ENCODE measurements around the gene IFITM1.
A peak's percentile ranks its signal among the peaks of the same experiment; 100 is the strongest.

The IFITM1 gene

DNA sequence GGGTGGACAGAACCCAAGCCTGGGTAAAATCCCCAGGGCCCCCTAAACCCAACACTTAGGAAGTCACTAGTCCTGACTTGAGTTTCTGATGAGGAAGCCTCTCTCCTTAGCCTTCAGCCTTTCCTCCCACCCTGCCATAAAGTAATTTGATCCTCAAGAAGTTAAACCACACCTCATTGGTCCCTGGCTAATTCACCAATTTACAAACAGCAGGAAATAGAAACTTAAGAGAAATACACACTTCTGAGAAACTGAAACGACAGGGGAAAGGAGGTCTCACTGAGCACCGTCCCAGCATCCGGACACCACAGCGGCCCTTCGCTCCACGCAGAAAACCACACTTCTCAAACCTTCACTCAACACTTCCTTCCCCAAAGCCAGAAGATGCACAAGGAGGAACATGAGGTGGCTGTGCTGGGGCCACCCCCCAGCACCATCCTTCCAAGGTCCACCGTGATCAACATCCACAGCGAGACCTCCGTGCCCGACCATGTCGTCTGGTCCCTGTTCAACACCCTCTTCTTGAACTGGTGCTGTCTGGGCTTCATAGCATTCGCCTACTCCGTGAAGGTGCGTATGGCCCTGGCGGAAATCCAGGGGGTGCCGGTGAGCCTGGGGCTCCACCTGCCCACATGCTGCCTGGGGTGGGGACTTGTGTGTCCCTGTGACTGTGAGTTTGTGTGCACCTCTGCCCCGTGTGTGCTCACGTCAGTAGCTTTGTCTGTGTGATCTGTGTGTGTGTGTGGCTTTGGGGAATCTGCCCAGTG is at the start of gene IFITM1:
TSS of gene IFITM1 (plus strand) at position 254 of the 767 bp plus-strand sequence. CDS start at position 385, 131 bp downstream.
- no peak for DNase-seq

DNA sequence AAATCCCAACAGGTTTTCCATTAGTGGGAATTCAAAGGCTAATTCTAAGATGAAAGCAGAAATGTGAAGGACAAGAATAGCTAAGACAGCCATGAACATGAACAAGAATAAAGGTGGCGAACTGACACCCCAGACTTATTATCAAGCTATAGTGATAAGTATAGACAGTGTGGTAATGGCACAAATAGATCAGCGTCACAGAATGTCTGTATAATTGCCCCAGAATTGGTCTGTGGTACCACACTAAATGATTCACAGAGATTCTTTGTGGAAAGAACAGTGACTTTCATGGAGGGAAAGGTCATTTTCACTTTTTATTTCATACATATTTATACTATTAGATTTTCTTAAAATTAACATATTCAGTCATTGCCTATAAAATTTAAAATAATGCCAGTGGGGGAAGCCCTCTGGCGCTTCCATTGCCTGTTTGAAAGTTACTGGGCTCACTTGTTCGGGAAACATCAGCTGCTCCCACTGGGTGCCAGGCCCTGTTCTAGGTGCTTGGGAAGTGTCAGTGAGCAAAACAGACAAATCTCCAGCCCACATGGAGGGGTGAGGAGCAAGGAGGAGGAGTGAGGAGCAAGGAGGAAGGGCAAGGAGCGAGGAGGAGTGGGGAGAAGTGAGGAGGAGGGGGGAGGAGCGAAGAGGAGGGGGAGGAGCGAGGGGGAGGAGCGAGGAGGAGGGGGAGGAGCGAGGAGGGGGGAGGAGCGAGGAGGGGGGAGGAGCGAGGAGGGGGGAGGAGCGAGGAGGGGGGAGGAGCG is 47.0 kb upstream of the IFITM1 start:
- no peak for DNase-seq

DNA sequence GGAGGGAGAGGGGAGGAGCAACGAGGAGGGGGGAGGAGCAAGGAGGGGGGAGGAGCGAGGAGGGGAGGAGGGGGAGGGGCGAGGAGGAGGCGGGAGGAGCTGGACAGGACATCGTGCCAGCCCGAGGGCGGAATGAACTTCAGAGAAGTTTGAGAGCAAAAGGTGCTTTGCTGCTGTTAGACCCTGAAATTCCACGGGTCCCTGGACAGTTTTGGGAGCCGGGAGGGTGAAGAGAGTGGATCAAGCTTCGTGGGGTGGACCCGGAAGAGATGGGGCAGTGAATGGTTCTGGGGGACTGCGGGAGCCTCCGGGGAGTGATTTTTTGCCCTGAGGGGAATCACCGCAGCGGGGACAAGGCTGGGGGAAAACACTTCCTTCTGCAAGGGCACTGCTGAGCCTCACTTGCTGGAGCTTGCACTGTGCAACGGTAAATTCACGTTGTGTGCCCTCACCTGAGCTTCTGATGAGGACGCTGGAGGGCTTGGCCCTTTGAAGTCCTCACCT is 46.3 kb upstream of the IFITM1 start:
- DNase-seq, result no peak

DNA sequence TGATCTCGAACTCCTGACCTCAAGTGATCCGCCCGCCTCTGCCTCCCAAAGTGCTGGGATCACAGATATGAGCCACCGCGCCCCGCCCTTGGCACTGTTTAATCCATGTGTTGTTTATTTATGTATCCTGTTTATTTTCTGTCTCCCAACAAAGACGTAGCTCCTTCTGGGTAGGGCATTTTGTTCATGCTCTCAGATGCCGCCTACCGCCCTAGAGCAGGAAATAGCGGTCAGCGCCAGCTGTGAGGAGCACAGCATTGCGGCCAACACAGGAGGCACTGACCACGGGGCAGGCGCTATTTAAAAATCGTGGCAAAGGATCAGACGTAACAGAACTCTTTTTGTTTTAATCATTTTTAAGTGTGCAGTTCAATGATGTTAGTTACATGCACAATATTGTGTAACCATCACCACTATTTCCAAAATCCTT is 45.1 kb upstream of the IFITM1 start:
- DNase-seq, result peak; percentile 68

DNA sequence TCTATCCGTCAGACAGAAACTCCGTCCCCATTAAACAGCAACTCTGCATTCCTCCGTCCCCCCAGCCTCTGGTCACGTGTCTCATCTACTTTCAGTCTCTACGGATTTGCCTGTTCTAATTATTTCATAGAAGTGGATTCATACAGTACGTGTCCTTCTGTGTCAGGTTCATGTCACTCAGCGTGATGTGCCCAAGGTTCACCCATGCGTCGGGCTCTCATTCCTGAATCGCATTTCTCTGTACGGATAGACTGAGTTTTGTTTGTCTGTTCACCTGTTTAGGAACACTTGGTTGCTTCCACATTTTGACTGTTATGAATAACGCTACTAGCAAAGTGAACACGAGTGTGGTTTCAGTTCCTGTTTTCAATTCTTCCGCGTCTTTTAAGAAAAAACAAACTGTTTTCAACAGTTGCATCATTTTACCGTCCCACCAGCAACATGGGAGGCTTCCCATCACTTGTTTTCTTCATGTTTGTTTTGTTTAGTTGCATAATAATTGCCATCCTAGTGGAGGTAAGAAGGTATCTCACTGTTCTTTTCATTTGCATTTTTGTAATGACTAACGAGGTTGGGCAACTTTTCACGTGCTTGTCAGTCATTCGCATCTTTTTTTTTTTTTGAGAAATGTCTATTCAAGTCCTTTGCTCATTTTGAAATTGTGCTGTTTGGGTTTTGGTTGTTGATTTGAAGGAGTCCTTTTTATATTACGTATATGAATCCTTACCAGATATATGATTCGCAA is 44.5 kb upstream of the IFITM1 start:
- no peak for DNase-seq

DNA sequence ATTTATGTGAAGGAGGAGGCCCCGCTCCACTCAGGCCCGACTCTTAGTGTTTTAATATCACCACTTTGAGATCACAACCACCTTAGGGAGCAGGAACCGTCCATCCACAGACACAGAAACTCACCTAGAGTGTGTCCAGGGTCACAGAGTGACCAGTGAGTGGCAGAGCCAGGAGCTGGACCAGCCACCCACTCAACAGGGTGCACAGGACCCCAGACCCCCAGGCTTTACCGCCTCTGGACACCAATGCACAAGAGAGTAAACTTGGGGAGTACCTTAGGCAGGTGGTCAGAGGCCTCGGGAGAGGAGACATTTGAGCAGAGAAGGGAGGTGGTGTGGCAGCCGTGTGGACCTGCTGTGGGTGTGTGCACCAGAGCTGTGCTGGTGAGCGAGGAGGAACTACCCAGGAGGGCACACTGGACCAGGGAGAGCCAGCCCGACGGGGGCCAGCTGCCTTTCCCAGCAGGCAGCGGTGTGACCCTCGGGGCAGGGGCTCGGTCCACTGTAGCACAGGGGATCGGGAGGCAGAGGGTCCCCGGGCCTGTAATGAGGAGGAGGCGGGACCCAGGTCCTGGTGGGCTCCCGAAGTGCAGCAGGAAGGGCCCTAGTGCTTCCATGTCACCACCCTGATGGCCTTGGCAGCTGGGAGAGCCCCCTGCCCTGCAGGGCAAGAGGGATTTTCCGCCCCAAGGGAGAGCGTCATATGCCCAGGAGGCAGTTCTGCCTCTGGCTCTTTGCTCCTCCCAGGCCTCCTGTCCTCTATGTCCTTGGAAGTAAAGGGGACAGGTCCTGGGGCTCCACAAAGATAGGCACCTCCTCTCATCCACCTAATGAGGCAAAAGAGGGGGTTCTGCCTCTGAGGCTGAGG is 43.2 kb upstream of the IFITM1 start:
- no peak for DNase-seq

DNA sequence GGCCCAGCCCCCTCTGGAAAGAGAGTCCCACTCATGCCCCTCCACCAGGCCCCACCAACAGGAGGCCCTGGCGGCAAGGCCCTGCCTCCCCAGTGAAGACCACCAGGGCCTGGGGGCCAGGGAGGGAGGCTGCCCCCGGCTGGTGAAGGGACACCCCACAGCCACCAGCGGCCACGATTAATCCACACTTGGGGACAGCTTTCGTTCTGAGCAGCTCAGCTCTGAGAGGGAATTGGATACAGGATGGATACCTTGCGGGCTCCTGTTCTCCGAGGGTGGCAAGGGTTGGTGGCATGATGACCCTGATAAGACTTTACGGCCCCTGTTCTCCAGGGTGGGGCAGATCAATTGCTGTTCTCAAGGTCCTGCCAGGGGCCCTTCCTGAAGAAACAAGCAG is 42.5 kb upstream of the IFITM1 start:
- no peak for DNase-seq

DNA sequence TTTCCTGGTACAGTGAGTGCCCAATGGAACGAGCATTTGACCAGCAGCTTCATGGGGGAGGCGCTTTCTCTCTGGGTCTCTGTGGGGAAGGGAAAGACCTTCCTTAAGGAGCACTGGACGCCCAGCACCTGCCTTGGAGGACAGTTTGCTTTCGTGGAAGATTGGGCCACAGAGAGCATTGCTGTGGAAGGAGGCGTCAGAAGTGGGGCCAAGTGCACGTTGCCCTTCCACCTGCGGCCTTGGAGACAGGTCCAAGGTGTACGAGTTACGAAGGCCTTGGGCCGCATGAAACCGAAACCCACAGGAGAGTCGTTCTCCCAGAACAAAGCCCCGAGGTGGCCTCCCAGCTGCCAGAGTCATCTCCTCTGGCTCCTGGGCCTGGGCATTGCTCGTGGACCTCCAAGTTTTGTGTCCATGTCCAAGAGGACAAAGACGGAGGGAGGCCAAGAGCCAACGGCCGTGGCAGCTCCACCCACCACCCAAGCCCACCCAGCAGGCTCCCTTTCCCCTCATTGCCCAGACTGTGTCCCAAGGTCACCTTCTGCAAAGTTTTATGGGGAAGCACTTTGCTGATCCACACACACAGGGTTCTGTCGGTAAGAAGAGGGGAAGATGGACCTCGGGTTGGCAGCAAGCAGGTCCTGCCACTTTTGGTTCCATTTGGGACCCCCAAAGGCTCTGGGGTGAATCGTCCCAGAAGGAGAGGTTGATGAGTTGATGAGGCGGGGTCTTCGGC is 41.5 kb upstream of the IFITM1 start:
- DNase-seq, result no peak

DNA sequence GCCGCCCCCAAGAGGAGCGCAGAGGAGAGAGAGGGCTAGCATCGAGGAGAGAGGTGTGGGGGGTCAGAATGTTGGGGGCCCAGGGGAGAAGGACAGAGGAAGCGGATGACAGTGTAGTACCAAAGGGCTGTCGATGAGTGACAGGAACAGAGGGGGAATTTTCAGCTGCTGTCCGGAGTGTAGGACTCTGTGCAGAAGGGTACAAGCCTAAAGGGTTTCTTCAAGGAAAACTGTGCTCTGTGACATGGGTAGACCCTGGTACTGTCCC is 41.0 kb upstream of the IFITM1 start:
- DNase-seq, result no peak

DNA sequence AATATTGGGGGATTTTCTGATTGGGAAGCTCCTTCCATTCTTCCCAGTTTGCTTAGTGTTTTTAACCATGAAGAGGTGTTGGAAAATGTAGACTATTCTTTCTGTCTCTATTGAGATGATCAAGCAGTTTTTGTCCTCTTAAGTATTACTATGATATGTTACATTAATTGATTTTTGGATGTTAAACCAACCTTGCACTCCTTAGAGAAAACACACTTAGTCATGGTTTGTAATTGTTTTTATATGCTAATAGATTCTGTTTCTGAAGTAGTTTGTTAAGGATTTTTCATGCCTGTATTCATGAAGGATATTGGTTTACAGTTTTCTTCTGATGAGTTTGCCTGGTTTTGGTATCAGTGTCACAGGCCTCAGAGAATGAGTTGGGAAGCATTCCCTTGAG is 37.6 kb upstream of the IFITM1 start:
- no peak for DNase-seq

DNA sequence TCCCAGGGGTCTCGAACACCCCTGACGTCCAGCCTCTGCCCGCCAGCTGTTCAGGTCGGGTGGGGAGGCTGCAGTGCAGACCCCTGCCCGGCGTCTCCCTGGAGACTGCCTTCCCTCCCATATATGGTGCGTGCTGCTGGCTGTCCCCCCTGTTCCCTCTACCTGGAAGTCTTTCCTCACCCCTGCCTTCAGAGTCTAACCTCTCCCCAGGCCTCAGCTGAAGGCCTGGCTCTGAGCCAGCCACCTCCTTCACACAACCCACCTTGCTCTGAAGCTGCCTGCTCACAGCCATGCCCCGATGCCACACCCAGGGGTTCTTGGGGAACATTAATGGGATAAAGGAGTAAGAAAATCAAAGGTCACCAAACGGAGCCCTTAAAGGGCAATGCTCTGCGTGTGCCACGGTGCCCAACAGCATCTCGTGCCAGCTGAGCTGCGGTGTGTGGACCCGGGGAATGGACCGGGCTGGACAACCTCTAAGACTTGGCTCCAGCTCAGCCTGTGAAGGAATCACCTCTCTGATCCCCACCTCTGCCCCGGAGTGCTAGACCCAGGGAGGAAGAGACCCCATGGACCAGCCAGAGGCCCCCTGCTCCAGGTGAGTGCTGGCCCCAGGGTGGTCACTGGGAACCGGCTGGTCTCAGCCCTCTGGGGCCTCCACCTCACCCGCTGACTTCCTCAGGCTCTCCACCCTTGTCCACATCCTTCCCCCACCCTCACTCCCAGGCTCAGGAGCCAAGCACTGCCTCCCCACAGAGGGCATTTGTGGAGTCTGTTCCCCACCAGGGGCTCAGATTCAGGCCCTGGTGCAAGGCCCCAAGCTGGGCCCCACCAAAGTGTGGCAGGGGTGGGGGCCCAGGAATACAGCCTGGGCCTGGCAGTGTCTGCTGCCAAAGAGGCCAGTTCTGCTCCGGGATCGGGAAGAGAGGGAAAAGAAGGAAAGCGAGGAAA is 35.6 kb upstream of the IFITM1 start, which contains the start of gene NLRP6:
TSS of gene NLRP6 (plus strand) at position 407 of the 951 bp plus-strand sequence. CDS start at position 570, 163 bp downstream.
- no peak for DNase-seq

DNA sequence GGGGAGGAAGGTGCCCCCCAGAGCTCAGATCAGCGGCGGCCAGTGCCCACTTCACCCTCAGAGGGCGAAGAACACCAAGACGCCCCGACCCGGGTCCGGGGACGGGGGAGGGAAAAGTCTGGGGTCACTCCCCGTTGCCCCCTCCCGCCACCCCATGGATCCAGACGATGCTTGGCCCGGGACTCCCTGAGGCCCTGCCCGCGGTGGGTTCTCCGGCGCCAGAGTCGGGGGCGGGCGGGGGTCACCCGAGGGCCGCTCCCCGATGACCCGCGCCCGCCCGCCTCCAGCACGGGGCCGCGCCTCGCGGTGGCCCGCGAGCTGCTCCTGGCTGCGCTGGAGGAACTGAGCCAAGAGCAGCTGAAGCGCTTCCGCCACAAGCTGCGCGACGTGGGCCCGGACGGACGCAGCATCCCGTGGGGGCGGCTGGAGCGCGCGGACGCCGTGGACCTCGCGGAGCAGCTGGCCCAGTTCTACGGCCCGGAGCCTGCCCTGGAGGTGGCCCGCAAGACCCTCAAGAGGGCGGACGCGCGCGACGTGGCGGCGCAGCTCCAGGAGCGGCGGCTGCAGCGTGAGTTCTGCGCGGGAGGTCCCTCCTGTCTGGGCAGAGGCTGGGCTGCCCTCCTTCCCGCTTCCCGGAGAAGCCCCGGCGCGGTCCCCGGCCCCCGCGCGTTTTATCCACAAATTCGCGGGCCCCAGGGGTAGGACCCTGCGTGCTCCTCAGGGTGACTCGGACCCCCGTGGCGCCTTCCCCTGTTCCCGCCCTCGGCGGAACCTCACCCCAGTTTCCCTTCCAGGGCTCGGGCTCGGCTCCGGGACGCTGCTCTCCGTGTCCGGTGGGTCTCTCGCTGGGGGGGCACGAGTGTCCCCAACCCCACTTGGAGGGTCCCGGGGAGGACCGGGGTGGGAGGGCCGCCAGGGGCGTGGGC is 34.5 kb upstream of the IFITM1 start:
- DNase-seq, result peak; percentile 39

DNA sequence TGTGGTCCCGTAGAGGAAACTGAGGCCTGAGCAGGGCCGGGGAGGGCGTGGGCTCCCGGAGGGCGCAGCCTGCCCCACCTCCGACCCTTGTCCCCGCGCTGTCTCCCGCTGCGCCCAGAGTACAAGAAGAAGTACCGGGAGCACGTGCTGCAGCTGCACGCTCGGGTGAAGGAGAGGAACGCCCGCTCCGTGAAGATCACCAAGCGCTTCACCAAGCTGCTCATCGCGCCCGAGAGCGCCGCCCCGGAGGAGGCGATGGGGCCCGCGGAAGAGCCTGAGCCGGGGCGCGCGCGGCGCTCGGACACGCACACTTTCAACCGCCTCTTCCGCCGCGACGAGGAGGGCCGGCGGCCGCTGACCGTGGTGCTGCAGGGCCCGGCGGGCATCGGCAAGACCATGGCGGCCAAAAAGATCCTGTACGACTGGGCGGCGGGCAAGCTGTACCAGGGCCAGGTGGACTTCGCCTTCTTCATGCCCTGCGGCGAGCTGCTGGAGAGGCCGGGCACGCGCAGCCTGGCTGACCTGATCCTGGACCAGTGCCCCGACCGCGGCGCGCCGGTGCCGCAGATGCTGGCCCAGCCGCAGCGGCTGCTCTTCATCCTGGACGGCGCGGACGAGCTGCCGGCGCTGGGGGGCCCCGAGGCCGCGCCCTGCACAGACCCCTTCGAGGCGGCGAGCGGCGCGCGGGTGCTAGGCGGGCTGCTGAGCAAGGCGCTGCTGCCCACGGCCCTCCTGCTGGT is 33.7 kb upstream of the IFITM1 start:
- DNase-seq, result peak; percentile 63

DNA sequence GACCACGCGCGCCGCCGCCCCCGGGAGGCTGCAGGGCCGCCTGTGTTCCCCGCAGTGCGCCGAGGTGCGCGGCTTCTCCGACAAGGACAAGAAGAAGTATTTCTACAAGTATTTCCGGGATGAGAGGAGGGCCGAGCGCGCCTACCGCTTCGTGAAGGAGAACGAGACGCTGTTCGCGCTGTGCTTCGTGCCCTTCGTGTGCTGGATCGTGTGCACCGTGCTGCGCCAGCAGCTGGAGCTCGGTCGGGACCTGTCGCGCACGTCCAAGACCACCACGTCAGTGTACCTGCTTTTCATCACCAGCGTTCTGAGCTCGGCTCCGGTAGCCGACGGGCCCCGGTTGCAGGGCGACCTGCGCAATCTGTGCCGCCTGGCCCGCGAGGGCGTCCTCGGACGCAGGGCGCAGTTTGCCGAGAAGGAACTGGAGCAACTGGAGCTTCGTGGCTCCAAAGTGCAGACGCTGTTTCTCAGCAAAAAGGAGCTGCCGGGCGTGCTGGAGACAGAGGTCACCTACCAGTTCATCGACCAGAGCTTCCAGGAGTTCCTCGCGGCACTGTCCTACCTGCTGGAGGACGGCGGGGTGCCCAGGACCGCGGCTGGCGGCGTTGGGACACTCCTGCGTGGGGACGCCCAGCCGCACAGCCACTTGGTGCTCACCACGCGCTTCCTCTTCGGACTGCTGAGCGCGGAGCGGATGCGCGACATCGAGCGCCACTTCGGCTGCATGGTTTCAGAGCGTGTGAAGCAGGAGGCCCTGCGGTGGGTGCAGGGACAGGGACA is 32.9 kb upstream of the IFITM1 start:
- DNase-seq, result peak; percentile 58

DNA sequence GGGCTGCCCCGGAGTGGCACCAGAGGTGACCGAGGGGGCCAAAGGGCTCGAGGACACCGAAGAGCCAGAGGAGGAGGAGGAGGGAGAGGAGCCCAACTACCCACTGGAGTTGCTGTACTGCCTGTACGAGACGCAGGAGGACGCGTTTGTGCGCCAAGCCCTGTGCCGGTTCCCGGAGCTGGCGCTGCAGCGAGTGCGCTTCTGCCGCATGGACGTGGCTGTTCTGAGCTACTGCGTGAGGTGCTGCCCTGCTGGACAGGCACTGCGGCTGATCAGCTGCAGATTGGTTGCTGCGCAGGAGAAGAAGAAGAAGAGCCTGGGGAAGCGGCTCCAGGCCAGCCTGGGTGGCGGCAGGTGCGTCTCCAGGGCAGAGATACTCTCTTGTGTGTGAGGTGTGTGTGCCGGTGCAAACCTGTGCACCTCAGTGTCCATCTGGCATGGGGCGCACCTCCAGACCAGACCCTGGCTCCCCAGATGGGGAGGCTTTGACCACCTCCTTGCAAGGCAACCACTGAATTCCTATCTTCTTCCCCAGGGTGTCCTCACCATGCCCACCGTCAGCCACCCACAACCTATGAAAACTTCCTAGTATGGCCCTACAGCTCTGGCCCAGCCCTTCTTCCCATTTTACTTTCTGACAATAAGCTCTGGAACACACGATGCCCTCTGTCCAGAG is 32.2 kb upstream of the IFITM1 start:
- peak; percentile 47 for DNase-seq

DNA sequence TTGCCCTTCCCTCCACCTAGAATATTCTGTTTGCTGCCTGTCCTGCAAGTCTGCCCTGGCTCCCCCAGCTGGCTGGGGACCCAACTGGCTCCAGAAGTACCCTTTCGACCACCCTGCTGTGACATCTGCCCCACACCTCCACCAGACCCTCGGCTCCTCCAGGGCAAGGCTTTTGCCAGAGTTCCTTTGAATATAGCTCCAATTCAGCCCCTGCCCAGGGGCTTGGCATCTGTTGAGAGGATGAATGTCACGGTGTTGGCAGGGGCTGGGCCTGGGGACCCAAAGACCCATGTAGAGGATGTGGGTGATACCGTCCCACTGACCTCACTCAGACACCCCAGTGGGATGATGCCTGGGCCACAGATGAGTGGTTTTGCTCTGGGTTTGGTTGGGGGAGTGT is 31.7 kb upstream of the IFITM1 start:
- DNase-seq, result no peak

All from retina (tissue), 1 donor.